ENCODE data around the gene CLCF1.

The CLCF1 gene

DNA sequence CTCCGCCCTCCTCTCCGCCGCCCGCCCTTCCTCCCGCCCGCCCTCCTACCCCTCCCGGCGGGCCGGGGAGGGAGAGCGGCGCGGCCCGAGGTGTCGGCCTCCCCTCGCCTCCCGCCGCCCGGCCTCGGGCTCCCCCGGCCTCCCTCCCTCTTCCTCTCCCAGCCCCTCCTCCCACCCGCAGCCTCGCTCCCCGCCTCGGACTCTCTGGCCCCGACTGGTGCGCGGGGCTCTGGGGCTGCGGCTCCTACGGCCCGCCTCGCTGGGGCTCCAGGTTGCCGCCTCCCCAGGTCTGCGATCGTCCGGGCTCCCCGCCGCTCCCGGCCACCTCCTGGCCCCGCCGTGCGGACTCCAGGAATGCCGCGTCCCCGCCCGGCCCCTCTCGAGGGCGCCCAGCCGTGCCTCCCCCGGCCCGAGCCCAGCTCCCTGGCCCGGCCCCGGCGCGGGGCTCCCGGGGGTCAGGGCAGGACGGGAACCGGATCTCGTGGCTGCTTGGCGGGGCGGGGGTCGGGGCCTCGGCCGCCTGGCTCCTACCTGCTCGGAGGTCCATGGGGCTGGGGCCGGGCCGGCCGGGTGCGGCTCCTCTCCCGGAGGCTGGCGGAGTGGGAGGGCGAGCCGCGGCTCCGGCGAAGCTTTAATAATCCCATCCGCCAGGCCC lies at the start of gene CLCF1:
TSS of gene CLCF1 (minus strand) at position 606 of the 655 bp plus-strand sequence. CDS start at position 547, 59 bp downstream.
- peak; percentile 43 for DNase-seq

- no peak for DNase-seq
Observed at GRCh38 chr11:67422891-67423290, 49.5 kb upstream of the CLCF1 start.

DNA sequence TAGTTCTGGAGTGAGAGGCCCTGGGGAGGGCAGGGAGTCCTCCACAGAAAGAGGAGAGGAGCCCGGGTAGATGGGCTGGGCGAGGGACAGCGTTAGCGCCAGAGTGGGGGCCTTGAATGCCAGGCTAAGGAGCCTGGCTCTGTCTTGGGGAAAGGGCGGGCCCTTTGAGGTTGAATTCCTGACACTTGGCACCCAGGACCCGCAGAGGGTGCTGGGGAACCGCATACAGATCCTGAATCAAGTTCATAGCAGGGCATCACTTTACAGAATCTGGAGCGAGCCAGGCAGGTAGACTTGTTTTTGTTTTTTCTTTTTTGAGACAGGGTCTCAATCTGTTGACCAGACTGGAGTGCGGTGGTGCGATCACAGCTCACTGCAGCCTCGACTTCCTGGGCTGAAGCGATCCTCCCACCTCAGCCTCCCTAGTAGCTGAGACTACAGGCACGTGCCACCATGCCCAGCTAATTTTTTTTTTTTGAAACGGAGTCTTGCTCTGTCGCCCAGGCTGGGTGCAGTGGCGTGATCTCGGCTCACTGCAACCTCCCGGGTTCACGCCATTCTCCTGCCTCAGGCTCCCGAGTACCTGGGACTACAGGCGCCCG lies 48.1 kb upstream of the CLCF1 start:
- DNase-seq = no peak

GRCh38 chr11:67420646-67421429 lies 47.4 kb upstream of the CLCF1 start:
- DNase-seq = peak; percentile 97

GRCh38 chr11:67420147-67420645 lies 46.8 kb upstream of the CLCF1 start:
- no peak for DNase-seq

DNA sequence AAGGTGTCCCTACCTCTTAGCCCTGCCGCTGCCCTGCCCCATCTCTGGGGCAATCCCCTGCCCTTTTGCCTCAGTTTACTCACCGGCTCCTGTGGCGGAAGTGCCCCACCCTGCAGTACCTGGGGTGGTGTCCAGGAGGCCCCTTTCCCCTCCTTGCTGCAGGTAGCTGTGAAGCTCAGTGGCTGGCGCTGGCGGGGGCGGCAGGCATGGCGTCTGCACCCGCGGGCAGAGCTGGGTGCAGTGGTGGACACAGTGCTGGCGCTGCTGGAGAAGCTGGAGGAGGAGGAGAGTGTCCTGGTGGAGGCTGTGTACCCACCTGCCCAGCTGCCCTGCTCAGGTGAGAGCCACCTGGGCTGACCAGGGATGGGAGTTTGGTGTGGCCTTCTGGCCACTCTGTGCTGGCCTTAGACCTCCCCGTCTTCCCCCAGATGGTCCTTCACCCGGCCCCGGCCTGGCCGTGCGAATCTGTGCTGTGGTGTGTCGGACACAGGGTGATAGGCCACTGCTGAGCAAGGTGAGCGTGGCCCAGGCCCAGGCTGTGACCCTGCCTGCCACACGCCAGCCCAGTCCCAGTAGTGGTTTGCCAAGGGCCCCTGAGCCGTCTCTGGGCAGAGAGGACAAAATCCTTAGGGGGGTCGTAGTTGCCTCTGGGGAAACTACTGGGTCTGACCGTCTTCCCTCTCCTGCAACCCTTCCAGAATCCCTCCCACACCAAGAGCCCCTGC lies 46.1 kb upstream of the CLCF1 start:
- no peak for DNase-seq

- peak; percentile 63 for DNase-seq
Observed at GRCh38 chr11:67418476-67419281, 45.3 kb upstream of the CLCF1 start.

DNA sequence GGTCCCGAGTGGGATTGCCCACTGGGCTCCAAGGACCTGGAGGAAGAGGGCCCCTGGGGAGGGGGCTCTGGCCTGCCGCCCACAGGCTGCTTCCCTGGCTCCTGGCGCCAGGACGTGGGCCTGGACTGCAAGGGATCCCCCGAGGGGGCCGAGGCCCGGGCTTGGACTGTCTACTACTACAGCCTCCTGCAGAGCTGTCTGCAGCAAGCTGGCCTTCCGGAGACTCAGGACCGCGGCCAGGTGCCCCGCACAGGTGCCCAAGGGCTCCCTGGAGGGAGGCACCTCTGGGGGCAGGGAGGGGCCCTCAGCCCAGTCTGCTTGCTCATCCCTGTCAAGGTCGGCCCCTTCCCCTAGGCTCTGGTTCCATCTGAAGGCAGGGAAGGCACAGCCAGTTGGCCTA lies 44.0 kb upstream of the CLCF1 start:
- DNase-seq = no peak

DNA sequence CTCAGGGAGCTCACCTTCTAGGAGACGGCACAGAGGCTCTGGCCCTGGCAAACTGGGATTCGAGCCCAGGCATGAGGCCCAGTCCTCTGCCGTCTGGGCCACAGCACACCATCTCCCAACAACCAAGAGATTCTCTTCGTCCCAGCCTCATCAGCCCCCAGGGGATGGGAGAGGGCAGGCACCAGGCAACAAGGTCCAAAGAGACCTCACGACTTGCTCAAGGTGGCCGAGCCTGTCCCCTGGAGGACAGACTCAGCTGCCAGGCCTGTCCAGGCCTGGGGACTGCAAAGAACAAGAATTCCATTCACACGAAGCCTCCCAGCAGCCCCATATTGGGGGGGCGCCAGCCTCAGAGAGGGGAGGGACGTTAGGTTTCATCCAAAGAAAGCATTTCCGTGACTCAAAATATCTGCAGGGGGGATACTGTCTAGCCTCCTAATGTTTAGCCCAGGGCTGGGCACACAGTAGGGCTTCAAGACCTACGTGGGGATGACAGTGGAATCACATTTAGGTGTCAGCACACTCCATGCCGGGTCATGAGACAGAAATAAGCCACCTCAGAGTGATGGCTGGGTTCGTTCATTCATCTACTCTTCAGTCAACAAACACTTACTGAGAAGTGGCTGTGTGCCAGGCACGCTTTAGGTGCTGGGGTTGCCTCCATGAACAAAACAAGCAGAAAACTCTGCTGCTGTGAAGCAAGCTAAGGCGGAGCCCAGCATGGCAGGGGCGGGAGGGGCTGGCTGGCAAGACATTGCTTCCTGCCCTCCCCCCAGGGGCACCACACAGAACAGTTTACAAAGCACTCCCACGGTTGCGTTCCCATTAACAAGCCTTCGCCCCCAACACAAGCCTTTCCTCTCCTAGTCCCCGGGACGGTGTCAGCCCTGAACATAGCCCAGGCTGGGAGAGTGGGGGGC lies 43.3 kb upstream of the CLCF1 start:
- DNase-seq = peak; percentile 86

DNA sequence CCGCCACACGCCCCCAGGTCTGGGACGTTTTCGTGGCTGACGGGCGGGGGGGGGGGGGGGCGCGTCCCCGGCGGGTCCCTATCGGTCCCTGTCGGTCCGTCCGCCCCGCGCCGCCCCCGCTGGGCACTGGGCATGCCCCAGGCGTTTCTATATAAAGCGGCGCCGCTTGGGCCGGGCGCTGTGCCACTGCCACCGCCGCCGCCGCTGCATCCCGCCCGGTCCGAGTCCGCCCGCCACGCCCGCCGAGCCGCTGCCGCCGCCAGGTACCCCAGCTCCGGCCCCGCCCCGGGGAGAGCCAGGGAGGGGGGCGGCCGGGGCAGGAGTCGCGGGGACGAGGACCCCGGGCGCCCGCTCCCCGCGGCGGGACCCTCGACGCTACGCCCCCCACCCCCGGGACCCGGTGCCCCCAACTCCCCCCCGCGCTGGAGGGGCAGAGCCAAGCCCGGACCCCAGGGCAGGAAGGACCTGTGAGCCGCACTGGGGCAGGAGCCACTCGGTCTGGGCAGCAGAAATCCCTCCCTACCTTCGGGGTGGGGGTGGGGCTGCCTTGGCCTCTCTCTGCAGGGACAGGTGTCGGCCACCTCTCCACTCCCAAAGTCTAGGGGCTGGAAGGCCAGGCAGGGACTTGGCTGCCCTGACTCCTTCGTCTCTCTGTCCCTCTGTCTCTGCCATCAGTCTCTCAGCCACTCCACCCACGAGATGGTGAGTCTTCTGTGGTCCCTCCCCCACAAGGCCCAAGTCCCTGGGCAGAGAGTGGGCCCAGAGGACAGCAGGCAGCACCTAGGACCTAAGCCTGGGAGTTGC lies 42.3 kb upstream of the CLCF1 start, which contains the start of gene CARNS1:
TSS of gene CARNS1 (plus strand) at position 178 of the 804 bp plus-strand sequence. CDS start at position 700, 522 bp downstream.
- DNase-seq = no peak

DNA sequence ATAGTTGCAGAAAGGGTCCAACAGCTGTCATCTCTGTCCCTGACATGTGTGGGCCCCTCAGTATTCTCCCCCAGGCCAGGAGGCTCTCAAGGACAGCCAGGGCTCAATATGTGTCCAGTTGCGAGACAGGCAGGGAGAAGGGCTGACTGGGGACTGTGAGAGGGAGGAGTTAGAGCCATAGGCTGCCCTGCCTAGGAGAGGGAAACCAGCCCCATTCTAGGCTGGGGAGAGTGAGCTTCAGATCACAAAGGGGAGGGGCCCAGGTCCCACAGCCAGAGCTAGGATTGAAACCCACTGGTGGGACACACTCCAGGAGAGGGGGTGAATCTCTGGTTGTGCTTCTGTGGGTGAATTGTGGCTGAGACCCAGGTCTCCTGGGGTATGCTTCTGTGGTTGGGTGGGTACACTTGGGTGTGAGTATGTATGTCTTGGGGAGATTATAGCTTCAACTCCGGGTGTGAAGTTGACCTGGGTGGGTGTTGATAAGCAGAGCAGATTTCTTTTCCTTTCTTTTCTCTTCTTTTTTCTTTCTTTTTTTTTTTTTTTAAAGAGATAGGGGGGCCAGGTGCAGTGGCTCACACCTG lies 40.0 kb upstream of the CLCF1 start:
- DNase-seq = no peak

GRCh38 chr11:67412495-67413179 lies 39.2 kb upstream of the CLCF1 start:
- no peak for DNase-seq

DNA sequence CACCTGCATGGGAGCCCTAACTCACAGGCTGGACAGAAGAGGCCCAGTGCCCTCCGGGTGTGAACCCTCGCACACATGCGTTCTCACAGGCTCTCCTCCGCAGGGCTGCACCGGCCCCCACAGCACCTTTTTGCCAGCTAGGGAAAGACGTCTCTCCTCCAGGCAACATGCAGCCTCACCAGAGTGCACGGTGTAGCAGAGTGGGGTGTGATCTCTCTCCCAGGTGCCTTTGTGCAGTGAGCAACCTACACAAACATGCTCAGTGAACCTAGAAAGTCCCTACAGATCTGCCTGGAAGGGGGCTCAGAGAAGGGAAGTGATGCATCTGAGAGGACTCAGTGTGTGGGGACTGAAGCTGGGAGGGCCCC lies 38.4 kb upstream of the CLCF1 start:
- DNase-seq = no peak

- DNase-seq = no peak
Observed at GRCh38 chr11:67410984-67411784, 37.8 kb upstream of the CLCF1 start.

DNA sequence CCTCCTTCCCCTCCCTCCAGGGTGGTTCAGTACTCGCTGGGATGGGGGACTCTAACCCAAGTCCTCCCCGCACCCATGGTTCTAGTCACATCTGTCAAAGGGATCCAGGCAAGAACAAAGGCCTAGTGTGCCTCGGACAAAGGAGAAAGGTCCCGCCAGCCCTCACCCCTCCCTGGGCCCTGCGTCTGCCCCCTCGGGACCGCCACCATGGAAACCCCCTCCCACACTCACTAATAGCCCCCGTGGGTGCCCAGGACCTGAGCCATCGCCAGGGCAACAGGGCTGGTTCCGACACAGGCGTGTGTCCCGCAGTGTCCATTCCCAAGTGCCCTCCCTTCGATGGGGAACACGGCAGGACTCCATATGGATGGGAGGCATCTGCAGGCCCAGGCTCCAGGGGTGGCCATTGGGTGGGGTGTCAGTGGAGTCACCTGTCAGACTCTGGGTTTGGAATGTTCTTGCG lies 37.0 kb upstream of the CLCF1 start:
- DNase-seq = no peak

DNA sequence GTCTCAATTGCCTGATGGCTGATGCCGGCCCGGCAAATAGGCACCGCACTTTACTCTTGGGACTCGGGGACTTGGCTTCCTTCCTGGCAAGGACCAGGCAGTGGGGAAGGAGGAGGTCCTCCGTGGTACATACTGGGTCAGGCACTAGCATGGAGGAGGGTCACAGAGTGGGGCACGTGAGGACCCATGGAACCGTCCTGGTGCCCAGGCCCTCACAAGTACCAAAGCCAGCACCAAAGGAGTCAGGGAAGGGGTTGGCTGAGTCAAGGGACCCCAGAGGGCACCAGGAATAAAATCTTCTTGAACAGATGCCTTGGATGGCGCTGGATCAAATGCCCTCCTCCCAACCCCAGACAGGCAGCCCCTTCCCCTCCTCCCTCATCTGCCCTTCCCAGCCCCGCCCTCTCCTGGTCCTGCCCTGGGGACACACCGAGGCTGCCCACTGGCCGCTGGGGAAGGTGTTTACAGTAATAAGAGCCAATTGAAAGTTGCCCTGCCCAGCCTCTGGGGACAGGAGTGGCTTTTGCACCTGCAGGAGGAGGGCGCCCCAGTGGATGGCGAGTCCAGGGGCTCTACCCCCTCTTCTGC lies 36.5 kb upstream of the CLCF1 start:
- peak; percentile 45 for DNase-seq

- peak; percentile 76 for DNase-seq
Observed at GRCh38 chr11:67409261-67409666, 35.9 kb upstream of the CLCF1 start.
